Spleen (tissue), 11 donors: ENCODE measurements around the gene MAP2K1. TPM values are rescaled to one million over a fixed set of nuclear protein-coding genes. Genes with fewer than 3 reads are reported as not detected.

ENCODE experiments used
- DNase-seq: peaks from one replicate; pipeline ENCODE4 v3.0.0-alpha.2; 2020
- H3K27ac ChIP-seq, 8 donors: fragments of 200-600 bp; sonication (generic) in 7 of 8; 1 replicate in 4 of 8; 2 replicates in 4 of 8; pipeline versions ENCODE4 v1.5.0 to v1.8.0; 2016 to 2021; ENCODE audit warnings: inconsistent platforms in 4 of 8, mild to moderate bottlenecking in 4 of 8, moderate library complexity in 1 of 8
- H3K27me3 ChIP-seq, 7 donors: fragments of 200-600 bp; sonication (generic) in 6 of 7; replicated peaks in 1 of 7; 1 replicate in 4 of 7; 2 replicates in 3 of 7; pipeline versions ENCODE4 v1.5.0 to v1.8.0; 2016 to 2021; ENCODE audit warnings: inconsistent platforms in 3 of 7, mild to moderate bottlenecking in 1 of 7
- H3K36me3 ChIP-seq, 6 donors: fragments of 200-600 bp; sonication (generic) in 5 of 6; 1 replicate in 4 of 6; 2 replicates in 2 of 6; pipeline versions ENCODE4 v1.5.0 to v1.8.0; 2016 to 2021; ENCODE audit warnings: inconsistent platforms in 2 of 6
- H3K4me1 ChIP-seq, 6 donors: fragments of 200-600 bp; sonication (generic) in 5 of 6; 1 replicate in 3 of 6; 2 replicates in 3 of 6; pipeline versions ENCODE4 v1.5.0 to v1.8.0; 2016 to 2021; ENCODE audit warnings: inconsistent platforms in 3 of 6
- H3K4me3 ChIP-seq, 8 donors: fragments of 200-600 bp; sonication (generic) in 7 of 8; 1 replicate in 4 of 8; 2 replicates in 4 of 8; pipeline versions ENCODE4 v1.5.0 to v1.8.0; 2016 to 2021; ENCODE audit warnings: inconsistent platforms in 4 of 8, mild to moderate bottlenecking in 4 of 8, moderate library complexity in 2 of 8
- H3K9me3 ChIP-seq, 8 donors: fragments of 200-600 bp; sonication (generic) in 7 of 8; 1 replicate in 4 of 8; 2 replicates in 4 of 8; pipeline versions ENCODE4 v1.5.0 to v1.8.0; 2016 to 2021; ENCODE audit warnings: inconsistent platforms in 4 of 8
- POLR2A ChIP-seq, 3 donors: fragments of 450-650 bp; IDR thresholded peaks; one replicate each; pipeline ENCODE4 v1.5.1; 2017; ENCODE audit warnings: antibody characterized with exemption in 3 of 3, mild to moderate bottlenecking in 1 of 3
- POLR2AphosphoS5 ChIP-seq, 3 donors: sonication (generic); formaldehyde crosslinking; IDR thresholded peaks; one replicate each; pipeline ENCODE4 v1.5.1; 2017; ENCODE audit warnings: antibody characterized with exemption in 3 of 3
- WGBS, 5 donors: extraction: QIAGEN DNeasy Blood & Tissue Kit in 3 of 5; methylation state at CpG; one replicate each; pipeline versions ENCODE4 v1.1.5 to v1.1.7; 2013 to 2018; 5-methylcytosine and 5-hydroxymethylcytosine counted together
- intact Hi-C: fragments of 100-400 bp; cut with DNase I; formaldehyde crosslinking; loops from one replicate; pipeline ENCODE4 v1.15.0; 2023; ENCODE audit warnings: low total_unique reads
- polyA plus RNA-seq, 3 donors: library from polyadenylated mRNA; stranded (reverse); fragments of 200-250 nt; gene quantifications; one replicate each; pipeline ENCODE4 v1.2.1, GENCODE V29; 2013
- total RNA-seq, 7 donors: library from RNA; depleted of rRNA in 3 of 7; stranded (reverse); fragments of >200 nt in 3 of 7; fragmentation: NEBNext Ultra II Directional in 4 of 7; extraction: Animal tissue kit (Norgen Biotek cat#: 25700) in 4 of 7; gene quantifications; one replicate each; pipeline versions ENCODE4 v1.1.0 to v1.2.1, GENCODE V29; 2016 to 2021
- TF ChIP-seq, protein P1 (sequence below), 11 experiments: fragments of 200-600 bp in 7 of 11; fragments of 450-650 bp in 4 of 11; sonication (generic) in 4 of 11; IDR thresholded peaks in 8 of 11; conservative IDR thresholded peaks in 3 of 11; 1 replicate in 7 of 11; 2 replicates in 4 of 11; pipeline versions ENCODE4 v1.4.0 to v1.8.0; 2016 to 2021; ENCODE audit warnings: antibody characterized with exemption in 11 of 11, inconsistent platforms in 4 of 11, mild to moderate bottlenecking in 1 of 11
- donor health status: healthy with polysubstance abuse.
- donor health status: DM: no; HTN: no; CAD: no; lungs with moderate emphysema.
- donor health status: DM: no; HTN: no; CAD: no.
- donor health status: Bipolar disorder and iron deficiency.
- donor health status: healthy.
- donor health status: DM: no; HTN: no; CAD: no.
- donor health status: DM: yes; HTN: yes; CAD: no.

MAP2K1 gene
- total and polyA plus RNA-seq, 10 donors: 20.2 to 56.9 (median 40.7) TPM

DNA sequence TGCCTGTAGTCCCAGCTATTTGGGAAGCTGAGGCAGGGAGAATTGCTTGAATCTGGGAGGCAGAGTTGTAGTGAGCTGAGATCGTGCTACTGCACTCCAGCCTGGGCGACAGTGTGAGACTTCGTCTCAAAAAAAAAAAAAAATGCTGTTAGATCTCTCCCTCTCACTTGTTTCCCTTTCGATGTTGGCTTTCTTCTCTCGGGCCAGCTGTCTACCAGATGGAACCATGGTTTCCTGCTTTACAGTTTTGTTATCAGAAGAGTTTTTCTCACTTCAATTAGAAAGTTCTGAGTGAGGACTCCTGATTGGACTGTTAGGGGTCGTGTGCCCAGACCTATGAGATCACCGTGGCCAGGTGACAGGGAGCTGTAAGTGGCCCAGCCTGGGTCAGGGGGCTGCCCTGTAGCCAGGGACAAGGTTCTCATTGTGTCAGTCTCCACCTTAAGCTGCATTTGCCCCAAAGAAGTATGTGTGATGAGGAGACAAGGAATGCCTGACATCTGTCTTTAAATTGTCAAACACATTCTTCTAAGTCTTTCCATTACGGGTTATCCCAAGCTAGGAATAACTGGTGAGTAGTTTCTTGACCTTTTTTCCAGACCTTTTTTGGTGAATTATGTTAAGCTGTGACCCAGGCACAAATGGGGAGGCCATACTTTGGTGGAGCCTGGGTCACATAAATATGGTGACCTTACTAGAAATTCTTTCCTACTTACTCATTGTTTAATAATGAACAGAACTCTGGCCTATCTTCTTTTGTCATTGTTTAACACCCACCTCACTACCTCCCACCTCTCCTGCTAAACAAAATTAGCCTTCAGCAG, 85.7 kb downstream of the MAP2K1 start:
- peak overlapping the region in 6 of 8 donors; percentile 29 to 56 (median 40) for H3K27ac ChIP-seq

DNA sequence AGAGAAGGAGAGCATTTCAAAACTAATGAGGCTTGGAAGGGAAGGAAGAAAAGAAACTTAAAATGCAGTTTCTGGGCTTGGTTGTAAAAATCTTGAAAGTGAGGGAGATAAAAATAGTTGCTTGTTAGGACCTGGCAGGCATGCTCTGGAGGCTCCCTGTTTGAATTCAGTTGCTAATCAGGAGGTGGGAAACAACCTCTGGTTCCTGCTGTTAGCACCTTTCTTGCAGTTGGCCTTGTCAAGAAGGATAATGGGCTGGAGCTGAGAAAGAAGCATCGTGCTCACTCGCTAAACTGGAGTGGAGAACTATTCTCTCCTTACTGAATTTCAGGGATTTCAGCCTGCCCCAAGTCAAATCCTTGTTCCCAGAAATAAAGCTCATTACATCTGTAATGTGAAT, 87.4 kb downstream of the MAP2K1 start:
- Histone ChIP-seq H3K27ac (no peak overlapping the region), H3K36me3 (peaks cover 0 to 34% (median 0%) of the 10 kb centered on the region in 6 donors), H3K27me3 (no peaks in the 10 kb centered on the region), H3K4me1 (peaks cover 0 to 24% (median 10%) of the 10 kb centered on the region in 6 donors), H3K9me3 (no peaks in the 10 kb centered on the region), H3K4me3 (no peak overlapping the region)
- WGBS, 5 donors: 68 to 97% (median 94%) methylated on average over 2 of the region's 2 CpGs
- intact Hi-C loops: no loop called here
- TF ChIP-seq POLR2AphosphoS5 (IDR thresholded peaks at IDR 0.05): no peak
- TF ChIP-seq POLR2A (IDR thresholded peaks at IDR 0.05): no peak
- TF ChIP-seq, protein P1, sequence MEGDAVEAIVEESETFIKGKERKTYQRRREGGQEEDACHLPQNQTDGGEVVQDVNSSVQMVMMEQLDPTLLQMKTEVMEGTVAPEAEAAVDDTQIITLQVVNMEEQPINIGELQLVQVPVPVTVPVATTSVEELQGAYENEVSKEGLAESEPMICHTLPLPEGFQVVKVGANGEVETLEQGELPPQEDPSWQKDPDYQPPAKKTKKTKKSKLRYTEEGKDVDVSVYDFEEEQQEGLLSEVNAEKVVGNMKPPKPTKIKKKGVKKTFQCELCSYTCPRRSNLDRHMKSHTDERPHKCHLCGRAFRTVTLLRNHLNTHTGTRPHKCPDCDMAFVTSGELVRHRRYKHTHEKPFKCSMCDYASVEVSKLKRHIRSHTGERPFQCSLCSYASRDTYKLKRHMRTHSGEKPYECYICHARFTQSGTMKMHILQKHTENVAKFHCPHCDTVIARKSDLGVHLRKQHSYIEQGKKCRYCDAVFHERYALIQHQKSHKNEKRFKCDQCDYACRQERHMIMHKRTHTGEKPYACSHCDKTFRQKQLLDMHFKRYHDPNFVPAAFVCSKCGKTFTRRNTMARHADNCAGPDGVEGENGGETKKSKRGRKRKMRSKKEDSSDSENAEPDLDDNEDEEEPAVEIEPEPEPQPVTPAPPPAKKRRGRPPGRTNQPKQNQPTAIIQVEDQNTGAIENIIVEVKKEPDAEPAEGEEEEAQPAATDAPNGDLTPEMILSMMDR (IDR thresholded peaks at IDR 0.05 in 8 of 11, conservative IDR thresholded peaks at IDR 0.05 in 3 of 11): no peak
- no peak for DNase-seq

More for the DNA sequence above, 85.7 kb downstream of the MAP2K1 start:
- Histone ChIP-seq H3K27me3 (no peaks in the 10 kb centered on the region), H3K9me3 (no peaks in the 10 kb centered on the region), H3K36me3 (peaks cover 0 to 43% (median 0%) of the 10 kb centered on the region in 6 donors), H3K4me3 (no peak overlapping the region), H3K4me1 (peaks cover 0 to 24% (median 10%) of the 10 kb centered on the region in 6 donors)
- 31 to 50% (median 36%) methylated on average over 8 of the region's 8 CpGs for WGBS, 5 donors
- no peak for TF ChIP-seq POLR2AphosphoS5 (IDR thresholded peaks at IDR 0.05)
- no peak for TF ChIP-seq POLR2A (IDR thresholded peaks at IDR 0.05)
- TF ChIP-seq, protein P1 (IDR thresholded peaks at IDR 0.05 in 8 of 11, conservative IDR thresholded peaks at IDR 0.05 in 3 of 11): no peak
- DNase-seq: no peak
- intact Hi-C loops: no loop called here

DNA sequence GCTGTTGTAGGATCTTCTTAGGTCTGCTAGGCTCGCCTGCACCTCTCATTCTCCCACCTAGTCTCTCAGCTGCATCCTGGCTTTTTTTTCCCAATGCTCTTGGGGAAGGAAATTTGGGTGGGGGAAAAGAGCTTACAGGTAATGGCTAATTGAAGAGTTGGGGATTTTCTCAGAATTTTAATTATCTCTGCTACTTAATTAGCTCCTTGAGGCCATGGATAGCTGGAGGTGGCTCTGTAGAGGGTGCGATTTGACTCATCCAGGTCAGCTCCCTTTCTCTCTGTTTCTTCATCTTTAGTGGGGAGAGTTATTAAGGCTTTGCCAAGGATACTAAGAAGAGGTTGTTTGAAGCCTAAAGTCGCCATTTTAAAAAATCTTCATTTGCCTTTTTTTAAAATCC, 88.3 kb downstream of the MAP2K1 start:
- no peaks in the 10 kb centered on the region for H3K27me3 ChIP-seq
- intact Hi-C loops: no loop called here
- TF ChIP-seq POLR2A (IDR thresholded peaks at IDR 0.05): no peak
- TF ChIP-seq, protein P1 (IDR thresholded peaks at IDR 0.05 in 8 of 11, conservative IDR thresholded peaks at IDR 0.05 in 3 of 11): no peak
- no peak for TF ChIP-seq POLR2AphosphoS5 (IDR thresholded peaks at IDR 0.05)
- H3K36me3 ChIP-seq: peaks cover 0 to 33% (median 0%) of the 10 kb centered on the region in 6 donors
- H3K4me3 ChIP-seq: no peak overlapping the region
- no peak for DNase-seq
- H3K4me1 ChIP-seq: peaks cover 0 to 24% (median 10%) of the 10 kb centered on the region in 6 donors
- H3K9me3 ChIP-seq: no peaks in the 10 kb centered on the region
- H3K27ac ChIP-seq: no peak overlapping the region
- WGBS, 5 donors: 91 to 98% (median 96%) methylated on average over 3 of the region's 3 CpGs

DNA sequence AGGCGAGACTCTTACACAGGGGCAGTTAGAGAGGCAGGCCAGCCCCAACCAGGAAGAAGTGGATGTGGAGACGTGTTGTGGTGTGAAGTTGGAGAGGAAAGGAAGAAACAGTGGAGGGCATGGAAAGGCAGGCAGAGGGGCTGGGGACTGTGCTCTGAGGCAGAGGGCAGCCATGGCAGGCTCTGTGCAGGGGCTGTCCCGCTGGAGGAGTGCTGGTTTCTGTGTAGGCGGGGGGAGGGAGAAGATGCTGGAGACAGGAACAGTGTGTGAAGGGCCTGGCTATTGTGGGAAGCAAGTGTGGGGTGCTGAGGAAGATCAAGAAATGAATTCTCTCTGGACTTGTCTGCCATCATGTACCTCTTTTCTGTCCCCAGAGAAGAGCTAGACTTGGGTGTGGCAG, 89.8 kb downstream of the MAP2K1 start:
- H3K4me1 ChIP-seq: peaks cover 0 to 16% (median 6%) of the 10 kb centered on the region in 6 donors
- no peaks in the 10 kb centered on the region for H3K9me3 ChIP-seq
- TF ChIP-seq POLR2AphosphoS5 (IDR thresholded peaks at IDR 0.05): no peak
- no peak for TF ChIP-seq POLR2A (IDR thresholded peaks at IDR 0.05)
- TF ChIP-seq, protein P1 (IDR thresholded peaks at IDR 0.05 in 8 of 11, conservative IDR thresholded peaks at IDR 0.05 in 3 of 11): no peak
- no peak overlapping the region for H3K4me3 ChIP-seq
- no peak overlapping the region for H3K27ac ChIP-seq
- peaks cover 0 to 36% (median 5%) of the 10 kb centered on the region in 6 donors for H3K36me3 ChIP-seq
- WGBS, 5 donors: 86 to 98% (median 90%) methylated on average over 4 of the region's 4 CpGs
- intact Hi-C loops: no loop called here
- no peak for DNase-seq
- H3K27me3 ChIP-seq: no peaks in the 10 kb centered on the region
